ENCODE measurements around the gene CPSF4. TPM values are rescaled to one million over a fixed set of nuclear protein-coding genes. Genes with fewer than 3 reads are reported as not detected.
A peak's percentile ranks its signal among the peaks of the same experiment; 100 is the strongest.
"Not testable (repeated sequence)": the region's sequence is repeated elsewhere in the genome, so short reads cannot be mapped to it uniquely, and the experiment has no call there.

Gene CPSF4
- total RNA-seq, 8 experiments from 2014 or later: 24.8 to 69.5 (median 41.8) TPM

- ATAC-seq (replicated peaks in 6 of 8); H3K4me3 ChIP-seq; H3K27ac ChIP-seq; in situ Hi-C loops (cut with MboI; ENCODE audit: low pct_unique_long_range_greater_than_20kb in 2 of 9, low sequenced_read_pairs in 9 of 9, unreplicated experiment in 9 of 9); H3K4me1 ChIP-seq (replicated peaks in 1 of 2): not testable (repeated sequence)
- 52 to 100% (median 76%) methylated on average over 1 to 9 of the region's 17 CpGs; no CpG with 5 or more reads in 1 of the 10 experiments for WGBS, 10 experiments
Measured at GRCh38 chr7:99415513-99416127, 23.1 kb upstream of the CPSF4 start.

DNA sequence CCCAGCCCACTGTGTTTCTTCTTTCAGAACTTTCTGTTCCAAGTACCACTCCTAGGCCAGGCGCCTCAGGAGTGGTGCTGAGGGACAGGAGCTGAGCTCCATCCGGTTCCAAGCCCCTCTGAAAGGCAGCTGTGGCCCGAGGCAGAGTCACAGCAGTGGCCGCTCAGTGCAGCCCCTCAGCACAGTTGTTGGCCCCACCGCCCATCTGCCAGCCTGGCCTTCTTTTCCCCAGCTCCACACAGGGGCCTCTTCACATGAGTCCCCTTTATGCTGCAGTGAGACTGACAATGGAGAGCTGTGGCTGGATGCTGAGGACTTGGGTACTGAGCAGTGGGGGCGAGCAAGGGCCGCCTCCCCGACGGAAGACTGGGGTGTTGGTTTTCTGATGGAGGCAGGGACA, 20.5 kb upstream of the CPSF4 start:
- Histone ChIP-seq H3K4me1 (replicated peaks in 1 of 2) (no peaks in the 10 kb centered on the region), H3K27ac (no peak overlapping the region), H3K4me3 (no peak overlapping the region)
- in situ Hi-C loops (cut with MboI; ENCODE audit: low pct_unique_long_range_greater_than_20kb in 2 of 9, low sequenced_read_pairs in 9 of 9, unreplicated experiment in 9 of 9): no loop called here
- no peak for ATAC-seq (replicated peaks in 6 of 8)
- WGBS, 10 experiments: 90 to 100% methylated on average over 2 of the region's 9 CpGs; no CpG with 5 or more reads in 8 of the 10 experiments

- WGBS, 10 experiments: 60 to 100% (median 96%) methylated on average over 1 to 11 of the region's 29 CpGs; no CpG with 5 or more reads in 3 of the 10 experiments
- Histone ChIP-seq H3K4me1 (replicated peaks in 1 of 2) (no peaks in the 10 kb centered on the region), H3K4me3 (no peak overlapping the region), H3K27ac (no peak overlapping the region)
- ATAC-seq (replicated peaks in 6 of 8): peak in 7 of 8 experiments; percentile 4 to 33 (median 31)
- in situ Hi-C loops (cut with MboI; ENCODE audit: low pct_unique_long_range_greater_than_20kb in 2 of 9, low sequenced_read_pairs in 9 of 9, unreplicated experiment in 9 of 9): no loop called here
Measured at GRCh38 chr7:99419323-99420021, 19.3 kb upstream of the CPSF4 start.

DNA sequence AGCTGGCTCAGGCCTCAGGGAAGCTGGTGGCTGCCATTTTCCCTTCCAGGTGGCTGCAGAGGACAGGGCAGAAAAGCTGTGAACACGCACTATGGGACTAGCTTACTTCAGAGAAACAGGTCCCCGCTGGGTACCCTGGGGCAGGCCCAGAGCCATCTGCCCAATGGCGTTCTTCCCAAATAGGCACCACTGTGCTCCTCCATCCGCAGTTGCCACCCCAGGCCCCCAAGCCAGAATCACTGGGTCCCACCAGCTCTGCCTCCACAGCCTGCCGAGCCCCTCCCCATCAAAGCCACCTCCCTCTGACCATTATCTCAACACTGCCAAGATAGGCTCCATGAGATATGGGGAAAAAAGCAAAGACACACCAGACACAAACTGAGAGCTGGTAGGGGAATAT, 18.5 kb upstream of the CPSF4 start:
- no peak overlapping the region for H3K4me3 ChIP-seq
- WGBS, 10 experiments: 84 to 100% (median 96%) methylated on average over 1 to 3 of the region's 5 CpGs; no CpG with 5 or more reads in 4 of the 10 experiments
- in situ Hi-C loops (cut with MboI; ENCODE audit: low pct_unique_long_range_greater_than_20kb in 2 of 9, low sequenced_read_pairs in 9 of 9, unreplicated experiment in 9 of 9): no loop called here
- no peaks in the 10 kb centered on the region for H3K4me1 ChIP-seq (replicated peaks in 1 of 2)
- ATAC-seq (replicated peaks in 6 of 8): peak in 3 of 8 experiments; percentile 4 to 19 (median 13)
- H3K27ac ChIP-seq: no peak overlapping the region

DNA sequence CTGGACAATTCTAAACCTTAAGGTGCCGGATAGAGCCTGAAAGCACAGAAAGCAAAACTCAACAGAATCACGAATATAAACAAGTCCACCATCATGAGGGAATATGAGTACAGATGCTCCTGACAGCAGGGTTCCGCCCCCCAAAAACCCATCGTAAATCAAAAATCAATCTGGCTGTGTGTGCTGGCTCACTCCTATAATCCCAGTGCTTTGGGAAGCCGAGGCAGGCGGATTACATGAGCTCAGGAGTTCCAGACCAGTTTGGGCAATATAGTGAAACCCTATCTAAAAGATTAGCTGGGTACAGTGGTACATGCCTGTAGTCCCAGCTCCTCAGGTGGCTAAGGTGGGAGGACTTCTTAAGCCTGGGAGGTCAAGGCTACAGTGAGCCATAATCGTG, 17.8 kb upstream of the CPSF4 start:
- no peak overlapping the region for H3K4me3 ChIP-seq
- no peak overlapping the region for H3K27ac ChIP-seq
- in situ Hi-C loops (cut with MboI; ENCODE audit: low pct_unique_long_range_greater_than_20kb in 2 of 9, low sequenced_read_pairs in 9 of 9, unreplicated experiment in 9 of 9): no loop called here
- ATAC-seq (replicated peaks in 6 of 8): peak in 1 of 8 experiments; percentile 5
- H3K4me1 ChIP-seq (replicated peaks in 1 of 2): no peaks in the 10 kb centered on the region
- WGBS, 10 experiments: 12 to 98% (median 90%) methylated on average over 3 to 6 of the region's 7 CpGs; no CpG with 5 or more reads in 1 of the 10 experiments

GRCh38 chr7:99422186-99422585, 16.6 kb upstream of the CPSF4 start:
- no peaks in the 10 kb centered on the region for H3K4me1 ChIP-seq (replicated peaks in 1 of 2)
- no peak overlapping the region for H3K27ac ChIP-seq
- peak in 1 of 8 experiments; percentile 74 for ATAC-seq (replicated peaks in 6 of 8)
- 52 to 100% (median 98%) methylated on average over 1 to 7 of the region's 11 CpGs; no CpG with 5 or more reads in 2 of the 10 experiments for WGBS, 10 experiments
- H3K4me3 ChIP-seq: no peak overlapping the region
- in situ Hi-C loops (cut with MboI; ENCODE audit: low pct_unique_long_range_greater_than_20kb in 2 of 9, low sequenced_read_pairs in 9 of 9, unreplicated experiment in 9 of 9): no loop called here

GRCh38 chr7:99422625-99423024, 16.1 kb upstream of the CPSF4 start:
- WGBS, 10 experiments: 0 to 100% (median 73%) methylated on average over 1 to 4 of the region's 5 CpGs; no CpG with 5 or more reads in 2 of the 10 experiments
- peak in 1 of 8 experiments; percentile 10 for ATAC-seq (replicated peaks in 6 of 8)
- Histone ChIP-seq H3K4me3 (no peak overlapping the region), H3K4me1 (replicated peaks in 1 of 2) (no peaks in the 10 kb centered on the region), H3K27ac (no peak overlapping the region)
- in situ Hi-C loops (cut with MboI; ENCODE audit: low pct_unique_long_range_greater_than_20kb in 2 of 9, low sequenced_read_pairs in 9 of 9, unreplicated experiment in 9 of 9): no loop called here

DNA sequence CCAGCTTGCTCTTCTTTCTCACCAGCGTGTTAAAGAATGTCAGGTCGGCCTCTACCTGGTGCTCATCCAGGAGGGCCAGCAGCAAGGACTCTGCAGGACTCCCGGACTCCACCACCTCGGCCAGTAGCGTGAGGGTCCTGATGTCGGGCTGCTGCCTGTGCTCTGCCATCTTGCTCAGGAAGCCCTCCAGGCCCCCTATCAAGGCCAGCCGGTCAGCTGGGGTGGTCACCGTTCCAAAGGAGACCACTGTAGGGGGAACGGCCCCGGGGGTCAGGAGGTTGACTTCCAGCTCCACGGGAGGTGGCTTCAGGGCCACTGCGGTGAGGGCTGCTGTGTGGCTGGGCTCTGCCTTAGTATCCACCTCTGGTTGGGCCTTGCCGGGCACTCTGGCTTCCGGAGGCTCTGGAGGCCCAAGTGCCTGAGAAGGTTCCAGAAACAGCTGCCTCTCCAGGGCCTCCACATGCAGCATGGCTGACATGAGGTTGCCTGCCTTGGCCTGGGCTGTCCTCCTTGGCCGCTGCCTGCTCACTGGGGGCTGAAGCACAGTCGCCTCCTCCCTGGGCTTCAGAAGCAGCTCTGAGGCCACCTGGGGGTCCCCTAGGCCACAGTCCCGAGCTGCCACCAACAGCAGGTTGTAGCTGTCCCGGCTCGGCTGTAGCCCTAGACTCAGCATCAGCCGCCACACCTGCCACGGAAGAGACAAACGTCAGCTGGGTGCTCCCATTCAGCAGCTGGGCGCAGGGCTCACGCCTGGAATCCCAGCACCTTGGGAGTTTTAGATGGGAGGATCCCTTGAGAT, 13.6 kb upstream of the CPSF4 start:
- Histone ChIP-seq H3K4me1 (replicated peaks in 1 of 2) (no peaks in the 10 kb centered on the region), H3K4me3 (no peak overlapping the region), H3K27ac (no peak overlapping the region)
- in situ Hi-C loops (cut with MboI; ENCODE audit: low pct_unique_long_range_greater_than_20kb in 2 of 9, low sequenced_read_pairs in 9 of 9, unreplicated experiment in 9 of 9): no loop called here
- WGBS, 10 experiments: 40 to 100% (median 75%) methylated on average over 1 to 6 of the region's 24 CpGs; no CpG with 5 or more reads in 4 of the 10 experiments
- peak in 1 of 8 experiments; percentile 10 for ATAC-seq (replicated peaks in 6 of 8)

GRCh38 chr7:99428972-99429566, 9.7 kb upstream of the CPSF4 start:
- in situ Hi-C loops (cut with MboI; ENCODE audit: low pct_unique_long_range_greater_than_20kb in 2 of 9, low sequenced_read_pairs in 9 of 9, unreplicated experiment in 9 of 9): no loop called here
- H3K4me1 ChIP-seq (replicated peaks in 1 of 2): no peaks in the 10 kb centered on the region
- WGBS, 10 experiments: 50 to 100% (median 89%) methylated on average over 1 to 3 of the region's 10 CpGs; no CpG with 5 or more reads in 4 of the 10 experiments
- no peak overlapping the region for H3K4me3 ChIP-seq
- ATAC-seq (replicated peaks in 6 of 8): no peak
- H3K27ac ChIP-seq: no peak overlapping the region

- Histone ChIP-seq H3K4me3 (no peak overlapping the region), H3K4me1 (replicated peaks in 1 of 2) (no peaks in the 10 kb centered on the region), H3K27ac (no peak overlapping the region)
- WGBS, 10 experiments: 76 to 100% (median 90%) methylated on average over 1 to 7 of the region's 8 CpGs; no CpG with 5 or more reads in 6 of the 10 experiments
- no peak for ATAC-seq (replicated peaks in 6 of 8)
- in situ Hi-C loops (cut with MboI; ENCODE audit: low pct_unique_long_range_greater_than_20kb in 2 of 9, low sequenced_read_pairs in 9 of 9, unreplicated experiment in 9 of 9): no loop called here
Measured at GRCh38 chr7:99429756-99430155, 9.0 kb upstream of the CPSF4 start.

DNA sequence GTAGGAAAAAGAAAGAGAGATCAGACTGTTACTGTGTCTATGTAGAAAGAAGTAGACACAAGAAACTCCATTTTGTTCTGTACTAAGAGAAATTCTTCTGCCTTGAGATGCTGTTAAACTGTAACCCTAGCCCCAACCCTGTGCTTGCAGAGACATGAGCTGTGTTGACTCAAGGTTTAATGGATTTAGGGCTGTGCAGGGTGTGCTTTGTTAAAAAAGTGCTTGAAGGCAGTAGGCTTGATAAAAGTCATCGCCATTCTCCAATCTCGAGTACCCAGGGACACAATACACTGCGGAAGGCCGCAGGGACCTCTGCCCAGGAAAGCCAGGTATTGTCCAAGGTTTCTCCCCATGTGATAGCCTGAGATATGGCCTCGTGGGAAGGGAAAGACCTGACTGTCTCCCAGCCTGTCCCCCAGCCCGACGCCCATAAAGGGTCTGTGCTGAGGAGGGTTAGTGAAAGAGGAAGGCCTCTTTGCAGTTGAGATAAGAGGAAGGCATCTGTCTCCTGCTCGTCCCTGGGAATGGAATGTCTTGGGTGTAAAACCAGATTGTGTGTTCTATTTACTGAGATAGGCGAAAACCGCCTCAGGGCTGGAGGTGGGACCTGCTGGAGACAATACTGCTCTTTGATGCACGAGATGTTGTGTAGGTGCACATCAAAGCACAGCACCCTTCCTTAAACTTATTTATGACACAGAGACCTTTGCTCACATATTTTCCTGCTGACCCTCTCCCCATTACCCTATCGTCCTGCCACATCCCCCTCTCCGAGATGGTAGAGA, 6.8 kb upstream of the CPSF4 start:
- H3K4me1 ChIP-seq (replicated peaks in 1 of 2); H3K4me3 ChIP-seq; H3K27ac ChIP-seq; ATAC-seq (replicated peaks in 6 of 8); in situ Hi-C loops (cut with MboI; ENCODE audit: low pct_unique_long_range_greater_than_20kb in 2 of 9, low sequenced_read_pairs in 9 of 9, unreplicated experiment in 9 of 9): not testable (repeated sequence)
- WGBS, 10 experiments: 83 to 100% (median 100%) methylated on average over 1 to 5 of the region's 13 CpGs; no CpG with 5 or more reads in 2 of the 10 experiments

DNA sequence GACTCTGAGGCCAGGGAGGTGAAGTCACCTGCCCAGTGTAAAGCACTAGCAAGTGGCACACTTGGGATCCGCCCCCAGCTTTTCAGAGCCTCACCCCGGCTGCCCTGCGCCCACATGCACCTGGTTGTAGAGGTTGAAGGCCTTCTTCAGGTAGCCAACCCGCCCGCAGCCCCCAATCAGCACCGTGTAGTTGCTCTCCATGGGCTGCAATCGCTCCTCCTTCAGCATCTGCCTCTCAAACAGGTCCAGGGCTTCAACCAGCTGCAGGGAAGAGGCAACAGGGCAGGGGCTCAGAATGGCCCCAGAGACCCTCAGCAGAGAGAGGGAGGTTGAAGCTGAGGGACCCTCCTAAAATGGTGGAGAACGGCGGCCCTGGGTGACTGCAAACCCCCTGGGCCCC, 5.6 kb upstream of the CPSF4 start:
- H3K27ac ChIP-seq: no peak overlapping the region
- H3K4me3 ChIP-seq: no peak overlapping the region
- WGBS, 10 experiments: 67% methylated on average over 1 of the region's 9 CpGs; no CpG with 5 or more reads in 9 of the 10 experiments
- no peak for ATAC-seq (replicated peaks in 6 of 8)
- H3K4me1 ChIP-seq (replicated peaks in 1 of 2): peaks cover 0 to 5% of the 10 kb centered on the region in 2 donors
- in situ Hi-C loops (cut with MboI; ENCODE audit: low pct_unique_long_range_greater_than_20kb in 2 of 9, low sequenced_read_pairs in 9 of 9, unreplicated experiment in 9 of 9): no loop called here
